A204.1 (cell line): ENCODE data around the gene NACA2.

Experiments
- FAIRE-seq: peaks from 2 replicates; lab custom pipeline; 2012; peaks lifted over from hg19 to GRCh38; lab: Jason Lieb, UNC

Gene NACA2

GRCh38 chr17:61545335-61545938 is 45.6 kb downstream of the NACA2 start:
- FAIRE-seq, result no peak

DNA sequence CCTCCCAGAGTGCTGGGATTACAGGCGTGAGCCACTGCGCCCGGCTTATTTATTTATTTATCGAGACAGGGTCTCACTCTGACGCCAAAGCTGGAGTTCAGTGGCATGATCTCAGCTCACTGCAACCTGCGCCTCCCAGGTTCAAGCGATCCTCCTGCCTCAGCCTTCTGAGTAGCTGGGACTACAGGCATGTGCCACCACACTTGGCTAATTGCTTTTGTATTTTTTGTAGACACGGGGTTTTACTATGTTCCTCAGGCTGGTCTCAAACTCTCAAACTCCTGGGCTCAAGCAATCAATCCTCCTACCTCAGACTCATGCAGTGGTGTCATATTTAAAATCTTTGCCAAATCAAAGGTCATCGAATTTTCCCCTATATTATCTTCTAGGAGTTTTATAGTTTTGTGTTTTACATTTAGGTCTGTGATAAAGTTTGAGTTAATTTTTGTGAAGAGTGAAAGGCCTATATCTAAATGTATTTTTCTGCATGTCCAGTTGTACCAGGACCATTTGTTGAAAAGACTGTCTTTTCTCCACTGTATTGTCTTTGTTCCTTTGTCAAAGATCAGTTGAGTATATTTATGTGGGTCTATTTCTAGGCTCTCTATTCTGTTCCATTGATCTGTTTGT is 47.1 kb downstream of the NACA2 start:
- no peak for FAIRE-seq

GRCh38 chr17:61542027-61542426 is 49.0 kb downstream of the NACA2 start:
- FAIRE-seq, result no peak

GRCh38 chr17:61540874-61541273 is 50.1 kb downstream of the NACA2 start:
- FAIRE-seq, result no peak
